ENCODE data around the gene WDR91.
"Not testable (repeated sequence)": the region's sequence is repeated elsewhere in the genome, so short reads cannot be mapped to it uniquely, and the experiment has no call there.

Gene WDR91

GRCh38 chr7:135177028-135177696 lies 34.2 kb downstream of the WDR91 start:
- TF ChIP-seq, protein P1, sequence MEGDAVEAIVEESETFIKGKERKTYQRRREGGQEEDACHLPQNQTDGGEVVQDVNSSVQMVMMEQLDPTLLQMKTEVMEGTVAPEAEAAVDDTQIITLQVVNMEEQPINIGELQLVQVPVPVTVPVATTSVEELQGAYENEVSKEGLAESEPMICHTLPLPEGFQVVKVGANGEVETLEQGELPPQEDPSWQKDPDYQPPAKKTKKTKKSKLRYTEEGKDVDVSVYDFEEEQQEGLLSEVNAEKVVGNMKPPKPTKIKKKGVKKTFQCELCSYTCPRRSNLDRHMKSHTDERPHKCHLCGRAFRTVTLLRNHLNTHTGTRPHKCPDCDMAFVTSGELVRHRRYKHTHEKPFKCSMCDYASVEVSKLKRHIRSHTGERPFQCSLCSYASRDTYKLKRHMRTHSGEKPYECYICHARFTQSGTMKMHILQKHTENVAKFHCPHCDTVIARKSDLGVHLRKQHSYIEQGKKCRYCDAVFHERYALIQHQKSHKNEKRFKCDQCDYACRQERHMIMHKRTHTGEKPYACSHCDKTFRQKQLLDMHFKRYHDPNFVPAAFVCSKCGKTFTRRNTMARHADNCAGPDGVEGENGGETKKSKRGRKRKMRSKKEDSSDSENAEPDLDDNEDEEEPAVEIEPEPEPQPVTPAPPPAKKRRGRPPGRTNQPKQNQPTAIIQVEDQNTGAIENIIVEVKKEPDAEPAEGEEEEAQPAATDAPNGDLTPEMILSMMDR (IDR thresholded peaks at IDR 0.05; ENCODE audit: low read depth, low read length): no peak
- no peak for DNase-seq (ENCODE audit: extremely low read depth, low read depth)

GRCh38 chr7:135175931-135176330 lies 35.4 kb downstream of the WDR91 start:
- DNase-seq (ENCODE audit: extremely low read depth, low read depth): no peak
- TF ChIP-seq, protein P1 (IDR thresholded peaks at IDR 0.05; ENCODE audit: low read depth, low read length): no peak

DNA sequence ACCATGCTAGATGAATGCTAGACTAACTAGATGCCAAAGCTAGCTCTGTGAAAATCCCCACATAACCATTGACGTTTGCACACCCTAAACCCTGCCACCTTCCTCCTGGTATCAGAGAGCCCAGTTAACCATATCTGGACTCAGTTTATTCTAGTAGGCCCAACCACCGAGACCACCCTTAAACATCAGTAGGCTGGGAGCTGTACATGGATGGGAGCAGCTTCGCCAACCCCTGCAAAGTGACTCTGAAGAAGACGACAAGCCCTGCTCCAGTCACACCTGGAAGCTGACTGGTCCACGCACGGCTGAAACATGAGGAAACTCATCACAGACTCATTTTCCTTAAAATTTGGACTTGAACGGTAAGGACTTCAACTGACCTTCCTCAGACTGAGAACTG lies 36.4 kb downstream of the WDR91 start:
- TF ChIP-seq, protein P1 (IDR thresholded peaks at IDR 0.05; ENCODE audit: low read depth, low read length): no peak
- no peak for DNase-seq (ENCODE audit: extremely low read depth, low read depth)

DNA sequence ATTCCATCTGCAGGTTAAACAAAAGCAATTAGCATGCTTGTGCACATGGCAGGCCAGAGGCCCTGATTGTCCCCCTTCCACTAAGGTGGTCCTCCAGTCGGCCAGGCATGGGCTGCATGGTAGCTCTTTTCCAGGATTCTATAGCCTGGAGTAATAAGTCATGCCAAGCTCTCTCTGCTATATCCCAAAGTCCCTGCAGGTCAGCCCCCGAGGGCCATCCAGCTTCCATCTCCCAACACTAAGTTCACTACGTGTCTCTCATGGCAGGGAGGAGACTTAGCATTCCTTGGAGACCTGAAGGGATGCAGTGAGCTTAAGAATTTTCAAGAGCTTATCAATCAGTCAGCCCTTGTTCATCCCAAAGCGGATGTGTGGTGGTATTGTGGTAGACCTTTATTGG lies 37.4 kb downstream of the WDR91 start:
- DNase-seq (ENCODE audit: extremely low read depth, low read depth): not testable (repeated sequence)

- not testable (repeated sequence) for DNase-seq (ENCODE audit: extremely low read depth, low read depth)
Measured at GRCh38 chr7:135171581-135172291, 39.6 kb downstream of the WDR91 start.

DNA sequence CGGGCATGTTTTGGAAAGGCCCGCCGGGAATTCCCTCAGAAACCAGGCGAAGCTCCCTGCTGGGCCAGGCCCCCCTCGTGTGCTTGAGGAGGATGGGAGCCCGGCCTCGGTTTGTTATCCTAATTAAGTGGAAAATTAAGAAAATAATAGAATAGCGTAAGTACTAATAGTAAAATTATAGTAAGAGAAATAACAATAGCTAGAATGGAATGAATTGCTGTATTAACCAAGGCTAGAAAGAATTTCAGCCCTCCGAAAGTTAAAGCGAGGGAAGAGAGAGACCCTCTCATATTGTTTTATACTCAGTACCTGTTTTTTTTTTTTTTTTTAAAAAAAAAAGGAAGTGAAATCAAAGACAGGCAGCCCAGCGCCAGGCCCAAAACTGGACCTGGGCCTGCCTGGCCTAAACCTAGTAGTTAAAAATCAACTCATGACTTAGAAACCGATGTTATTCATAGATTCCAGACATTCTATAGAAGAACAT lies 40.3 kb downstream of the WDR91 start:
- not testable (repeated sequence) for DNase-seq (ENCODE audit: extremely low read depth, low read depth)

DNA sequence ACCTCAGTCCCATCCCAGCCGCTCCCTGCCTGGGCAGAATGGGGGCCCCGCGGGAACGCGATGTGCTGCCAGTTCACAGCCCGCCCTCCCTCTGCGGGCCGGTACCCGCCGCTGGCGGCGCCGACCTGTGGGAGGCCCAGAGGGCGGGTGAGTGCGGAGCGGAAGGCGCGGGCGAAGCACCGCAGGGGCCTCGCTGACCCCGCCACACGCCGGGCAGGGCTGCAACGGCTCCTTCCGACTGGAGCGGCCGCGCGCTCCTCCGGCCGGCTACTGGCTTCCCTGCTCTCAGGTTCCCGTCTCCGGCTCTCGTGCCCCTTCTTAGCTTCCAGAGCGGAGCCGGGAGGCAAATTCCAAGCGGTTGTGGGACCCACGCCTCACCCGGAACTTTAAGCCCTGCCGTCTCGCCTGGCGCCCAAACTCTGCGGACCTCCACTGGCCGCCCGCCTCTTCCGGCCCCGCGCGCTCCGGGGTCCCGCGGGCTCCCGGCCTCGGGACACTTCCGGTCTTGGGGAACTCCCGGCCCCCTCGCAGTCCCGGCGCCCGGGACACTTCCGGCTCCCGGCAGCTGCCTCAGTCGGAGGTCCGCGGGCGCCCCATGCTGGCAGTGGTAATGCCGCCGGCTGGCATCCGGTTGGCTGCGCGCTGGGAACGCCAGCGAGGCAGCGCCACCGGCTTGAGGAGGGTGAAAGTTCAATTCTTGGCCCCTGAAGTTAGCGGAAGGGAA lies 40.9 kb downstream of the WDR91 start, which contains the start of gene CYREN:
TSS of gene CYREN (minus strand) at position 434 of the 724 bp plus-strand sequence. CDS start 1,785 bp downstream, outside the sequence.
- DNase-seq (ENCODE audit: extremely low read depth, low read depth): peak; percentile 85
- TF ChIP-seq, protein P1 (IDR thresholded peaks at IDR 0.05; ENCODE audit: low read depth, low read length): peak; percentile 64

GRCh38 chr7:135169964-135170273 lies 41.4 kb downstream of the WDR91 start:
- TF ChIP-seq, protein P1 (IDR thresholded peaks at IDR 0.05; ENCODE audit: low read depth, low read length): no peak
- DNase-seq (ENCODE audit: extremely low read depth, low read depth): no peak
